CD1c-positive myeloid dendritic cell (primary cell): ENCODE data around the gene ALG1.
"Not testable (repeated sequence)": the region's sequence is repeated elsewhere in the genome, so short reads cannot be mapped to it uniquely, and the experiment has no call there.

Experiments used
- DNase-seq: peaks from one replicate; pipeline ENCODE4 v3.0.0-alpha.2; 2016; ENCODE audit errors: extremely low spot score

The ALG1 gene

DNA sequence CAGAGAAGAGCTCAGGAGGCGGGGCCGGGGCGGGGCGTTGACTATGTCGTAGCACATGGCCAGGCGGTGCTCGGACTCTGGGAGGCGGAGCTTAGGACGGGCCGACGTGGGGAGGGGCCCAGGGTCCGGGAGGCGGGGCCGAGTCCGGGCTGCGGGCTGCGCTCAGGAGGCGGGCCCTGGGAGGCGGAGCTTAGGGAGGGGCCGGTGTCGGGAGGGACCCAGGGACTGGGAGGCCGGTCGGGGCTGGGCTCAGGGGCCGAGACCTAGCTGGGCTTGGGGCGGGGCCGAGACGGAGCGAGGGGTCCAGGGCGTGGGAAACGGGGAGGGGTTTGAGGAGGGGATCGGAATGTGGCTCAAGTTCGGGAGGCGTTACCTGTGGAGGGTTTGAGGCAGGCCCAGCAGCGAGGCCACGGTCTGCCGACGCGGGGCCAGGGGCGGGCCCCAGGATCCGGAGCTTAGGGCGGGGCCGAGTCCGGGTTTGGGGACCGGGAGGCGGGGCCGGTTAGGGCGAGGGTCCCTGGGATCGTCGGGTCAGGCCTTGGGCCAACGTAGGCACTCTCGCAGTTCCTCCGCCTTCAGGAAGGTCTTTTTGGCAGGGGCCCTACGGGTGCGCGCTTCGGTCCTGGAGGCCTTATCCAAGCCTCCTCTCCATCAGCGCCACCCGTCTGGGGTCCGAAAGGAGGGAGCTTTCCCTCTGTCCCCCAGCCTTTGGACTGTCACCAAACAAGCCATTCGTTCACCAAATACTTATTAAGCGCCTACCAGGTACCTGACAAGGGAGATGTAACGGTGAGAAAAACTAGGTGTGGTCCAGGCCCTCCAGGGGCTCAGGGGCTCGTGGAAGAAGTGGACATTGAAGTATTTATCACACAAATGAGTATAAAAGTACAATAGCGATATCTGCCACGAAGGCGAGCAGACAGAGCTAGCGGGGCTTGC is 26.8 kb downstream of the ALG1 start:
- peak; percentile 38 for DNase-seq

GRCh38 chr16:5099174-5099573 is 27.5 kb downstream of the ALG1 start:
- DNase-seq, result not testable (repeated sequence)

GRCh38 chr16:5103296-5104032 is 31.8 kb downstream of the ALG1 start:
- not testable (repeated sequence) for DNase-seq

- DNase-seq, result not testable (repeated sequence)
Observed at GRCh38 chr16:5105039-5105438, 33.4 kb downstream of the ALG1 start.

DNA sequence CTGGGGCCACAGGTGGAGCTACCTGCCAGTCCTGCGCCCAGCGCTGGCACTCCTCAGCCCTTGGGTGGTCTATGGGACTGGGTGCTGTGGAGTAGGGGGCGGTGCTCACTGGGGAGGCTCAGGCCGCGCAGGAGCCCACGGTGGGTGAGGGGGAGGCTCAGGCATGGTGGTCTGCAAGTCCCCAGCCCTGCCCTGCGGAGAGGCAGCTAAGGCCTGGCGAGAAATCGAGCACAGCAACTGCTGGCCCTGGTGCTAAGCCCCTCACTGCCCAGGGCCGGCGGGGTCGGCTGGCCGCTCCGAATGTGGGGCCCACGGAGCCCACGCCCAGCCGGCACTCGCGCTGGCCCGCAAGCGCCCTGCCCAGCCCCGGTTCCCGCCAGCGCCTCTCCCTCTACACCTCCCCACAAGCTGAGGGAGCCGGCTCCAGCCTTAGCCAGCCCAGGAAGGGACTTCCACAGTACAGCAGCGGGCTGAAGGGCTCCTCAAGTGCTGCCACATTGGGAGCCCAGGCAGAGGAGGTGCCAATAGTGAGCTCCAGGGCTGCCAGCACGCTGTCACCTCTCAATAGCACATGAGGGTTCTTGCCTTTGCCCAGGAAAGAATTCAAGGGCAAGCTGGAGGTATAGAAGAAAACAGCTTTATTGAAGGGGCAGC is 37.0 kb downstream of the ALG1 start:
- DNase-seq, result no peak

GRCh38 chr16:5110933-5111332 is 39.3 kb downstream of the ALG1 start:
- not testable (repeated sequence) for DNase-seq

- DNase-seq, result not testable (repeated sequence)
Observed at GRCh38 chr16:5116780-5117295, 45.2 kb downstream of the ALG1 start.

DNA sequence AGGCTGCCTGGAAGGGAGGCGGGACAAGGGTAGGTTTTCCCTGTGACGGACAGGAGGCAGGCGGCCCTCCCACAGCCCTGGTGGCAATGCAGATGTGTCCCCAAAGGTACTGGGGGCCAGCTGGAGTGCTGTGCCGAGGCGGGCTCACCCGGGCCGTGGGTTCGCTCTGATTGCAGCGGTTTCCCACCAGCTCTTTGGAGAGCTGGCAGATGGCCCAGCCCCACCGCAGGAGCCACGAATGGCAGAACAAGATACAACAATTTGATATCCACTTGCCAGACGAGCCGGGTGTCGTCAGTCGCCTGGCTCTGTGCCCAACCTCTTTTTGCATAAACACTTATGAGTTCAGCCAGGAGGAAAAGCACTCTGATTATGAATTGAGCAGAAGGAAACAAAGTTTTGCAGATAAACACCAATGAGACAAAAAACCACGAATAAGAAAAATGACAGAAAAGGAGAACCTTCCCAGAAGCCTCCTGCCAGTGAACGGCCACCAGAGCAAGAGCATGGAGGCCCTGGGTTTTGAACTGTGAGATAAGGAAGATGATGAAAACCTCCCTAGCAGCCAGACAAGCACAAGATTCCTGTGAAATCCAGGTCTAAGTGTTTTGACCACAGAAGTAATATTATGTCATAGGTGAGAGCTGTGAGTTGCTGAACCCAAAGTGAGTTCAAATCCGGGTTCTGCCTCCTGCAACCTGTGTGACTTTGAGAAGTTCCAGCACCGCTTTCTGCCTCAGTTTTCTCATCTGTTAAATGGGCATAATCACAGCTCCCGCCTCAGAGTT is 45.9 kb downstream of the ALG1 start:
- DNase-seq, result peak; percentile 17

DNA sequence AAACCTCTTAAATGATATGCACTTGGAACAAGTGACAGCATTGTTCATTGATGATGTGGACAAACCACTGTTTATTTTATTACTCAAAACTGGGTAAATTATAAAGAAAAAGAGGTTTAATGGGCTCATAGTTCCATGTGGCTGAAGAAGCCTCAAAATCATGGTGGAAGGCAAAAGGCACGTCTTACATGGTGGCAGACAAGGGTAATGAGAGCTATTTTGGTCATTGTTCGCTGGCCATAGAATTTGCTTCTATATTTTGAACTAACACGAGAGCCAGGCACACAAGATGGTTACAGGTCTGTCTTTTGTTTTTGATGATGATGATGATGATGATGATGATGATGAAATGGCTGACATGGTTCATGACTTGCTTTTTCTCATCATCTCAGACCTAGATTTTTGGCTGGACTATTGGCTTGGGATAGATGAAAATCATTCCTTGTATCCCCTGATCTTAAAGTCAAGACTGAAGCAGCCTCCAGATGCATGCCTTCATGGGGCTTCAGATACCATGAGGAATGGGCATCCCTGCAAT is 59.9 kb downstream of the ALG1 start:
- not testable (repeated sequence) for DNase-seq

GRCh38 chr16:5132915-5133600 is 61.4 kb downstream of the ALG1 start:
- DNase-seq, result not testable (repeated sequence)

- not testable (repeated sequence) for DNase-seq
Observed at GRCh38 chr16:5134739-5135452, 63.3 kb downstream of the ALG1 start.
